ENCODE results near the gene SERINC2.

SERINC2 gene

DNA sequence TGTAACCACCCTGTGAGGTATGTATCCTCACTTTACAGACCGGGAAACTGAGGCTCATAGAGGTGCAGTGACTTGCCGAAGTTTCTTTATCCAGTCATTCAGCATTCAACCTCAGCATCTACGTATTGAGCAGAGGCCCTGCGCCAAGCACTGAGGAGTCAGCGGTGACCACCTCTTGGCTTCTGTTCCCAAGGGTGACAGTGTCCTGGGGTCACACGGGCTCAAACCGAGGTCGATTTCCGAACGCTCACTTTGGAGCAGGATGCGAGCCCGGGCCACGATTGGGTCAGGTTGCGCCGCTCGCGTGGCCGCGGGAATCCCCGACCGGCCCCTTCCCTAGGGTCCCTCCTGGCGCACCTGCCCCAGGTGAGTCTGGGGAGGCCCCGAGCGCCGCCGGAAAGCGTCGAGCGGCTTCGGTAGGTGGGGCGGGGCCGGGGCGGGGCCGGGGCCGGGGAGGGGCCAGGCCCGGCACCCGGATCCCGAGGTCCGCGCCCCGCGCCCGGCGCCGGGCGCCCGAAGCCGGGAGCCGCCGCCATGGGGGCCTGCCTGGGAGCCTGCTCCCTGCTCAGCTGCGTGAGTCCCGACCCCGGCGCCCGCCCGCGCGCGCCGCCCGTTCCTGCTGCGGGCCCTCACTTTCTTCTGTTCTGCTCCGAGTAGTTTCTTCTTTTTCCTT lies at the start of gene SERINC2:
Gene SERINC2, plus strand, starts transcription at position 482 of the 673 bp plus-strand sequence. Its CDS starts 53 bp downstream, at position 535.
- no peak for DNase-seq (ENCODE audit: low spot score)

DNA sequence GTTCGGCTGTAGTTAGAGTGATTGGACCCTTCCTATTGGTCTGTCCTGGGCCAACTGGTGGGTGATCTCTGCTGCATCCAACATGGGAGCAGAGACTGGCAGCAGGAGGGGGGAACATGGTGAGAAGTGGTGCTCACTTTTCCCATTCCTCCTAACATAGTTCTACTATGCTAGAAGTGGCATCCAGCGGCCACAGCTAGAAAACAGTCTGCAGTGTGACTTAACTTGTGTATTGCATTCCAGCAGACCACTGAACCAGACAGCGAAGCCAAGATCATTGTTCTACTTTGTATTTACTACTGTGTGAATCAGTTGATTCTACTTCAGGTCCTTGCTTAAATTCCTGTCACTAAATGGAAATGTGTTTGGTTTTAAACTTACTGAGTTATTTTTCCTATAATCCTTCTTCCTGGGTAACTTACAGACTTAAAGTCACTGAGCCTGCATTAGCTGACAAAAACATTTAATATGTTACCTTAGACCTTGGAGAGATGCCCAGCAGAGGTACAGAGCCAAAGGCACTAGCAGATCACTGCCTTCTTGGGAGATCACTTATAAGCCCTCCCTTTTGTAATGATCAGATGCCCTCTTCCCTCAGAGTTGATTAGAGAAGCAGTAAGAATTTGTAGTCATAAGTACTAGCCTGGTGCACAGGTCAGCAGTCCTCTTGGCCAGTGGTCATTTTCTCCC lies 48.3 kb upstream of the SERINC2 start:
- DNase-seq (ENCODE audit: low spot score) = no peak

DNA sequence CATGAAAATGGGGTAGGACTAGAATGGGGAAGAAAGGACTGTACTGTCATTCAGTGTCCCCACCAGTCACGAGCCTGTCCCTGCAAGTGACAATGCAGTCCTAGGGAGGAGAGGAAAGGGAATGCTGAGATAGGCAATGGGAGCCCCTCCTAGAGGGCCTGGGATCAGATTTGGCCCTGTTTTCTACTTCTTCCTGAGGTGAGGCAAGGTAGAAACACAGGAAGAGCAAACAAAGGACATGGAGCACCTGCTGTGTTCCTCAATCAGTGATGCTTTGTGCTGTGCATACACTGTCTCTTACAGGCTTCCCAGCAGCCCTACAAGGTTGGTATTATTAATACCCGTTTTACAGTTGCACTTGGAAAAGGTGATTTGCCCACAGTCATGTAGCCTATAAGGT lies 46.2 kb upstream of the SERINC2 start:
- DNase-seq (ENCODE audit: low spot score) = no peak

DNA sequence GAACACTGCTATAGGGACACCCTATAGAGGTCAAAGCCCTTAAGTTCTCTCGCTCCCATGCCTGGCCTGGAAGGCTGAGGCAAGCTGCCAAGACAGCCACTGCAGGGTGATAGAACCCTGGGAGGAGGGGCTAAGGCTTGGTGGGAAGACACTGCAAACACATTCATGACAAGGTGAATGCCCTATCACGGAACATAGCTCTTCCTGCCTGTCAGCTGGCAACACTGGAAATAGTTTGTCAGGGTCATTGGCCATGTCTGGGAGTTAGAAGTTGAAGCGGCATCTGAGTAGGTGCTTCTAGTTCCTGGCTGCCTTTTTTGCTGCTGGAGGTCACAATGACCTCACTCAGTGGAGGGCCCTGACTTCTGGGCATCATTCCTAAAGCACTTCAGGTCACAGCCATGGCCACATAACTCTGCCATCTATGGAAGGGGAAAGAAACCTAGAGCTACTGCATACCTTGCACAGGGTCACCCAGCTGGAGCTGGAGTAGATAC lies 44.4 kb upstream of the SERINC2 start:
- no peak for DNase-seq (ENCODE audit: low spot score)

DNA sequence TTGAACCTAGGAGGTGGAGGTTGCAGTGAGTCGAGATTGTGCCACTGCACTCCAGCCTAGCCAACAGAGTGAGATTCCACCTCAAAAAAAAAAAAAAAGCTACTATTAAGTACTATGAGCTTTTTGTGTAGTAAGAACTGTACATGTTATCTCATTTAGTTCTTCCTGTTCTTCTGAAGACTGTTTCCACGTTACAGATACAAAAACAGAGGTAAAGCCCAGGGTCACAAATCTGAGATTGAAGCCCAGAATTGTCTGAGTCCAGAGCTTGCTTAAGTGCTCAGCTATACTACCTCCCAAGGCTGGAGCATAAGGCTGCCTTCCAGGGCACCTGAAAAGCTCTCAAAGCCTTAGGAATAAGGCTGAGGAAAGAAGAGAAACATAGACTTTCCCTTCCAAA lies 43.0 kb upstream of the SERINC2 start:
- DNase-seq (ENCODE audit: low spot score) = no peak

DNA sequence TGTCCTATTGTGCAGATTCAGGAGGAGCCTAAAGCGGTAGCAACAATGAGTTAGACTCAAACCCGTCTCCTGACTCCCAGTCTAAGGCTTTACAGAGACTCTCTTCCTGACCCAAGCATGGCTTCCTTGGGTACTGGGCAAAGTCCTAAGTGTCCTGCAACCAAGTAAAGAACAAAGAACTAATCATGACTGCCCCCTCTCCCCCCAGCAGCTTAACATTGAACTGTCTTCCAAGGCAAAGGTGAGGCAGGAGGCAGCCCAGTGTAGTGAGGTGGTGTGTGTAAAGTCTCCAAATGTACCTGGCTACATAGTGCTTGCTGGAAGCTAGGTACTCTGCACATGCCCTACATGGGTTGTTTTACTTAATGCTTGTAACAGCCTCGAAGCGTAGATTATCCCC lies 42.4 kb upstream of the SERINC2 start:
- DNase-seq (ENCODE audit: low spot score) = no peak

DNA sequence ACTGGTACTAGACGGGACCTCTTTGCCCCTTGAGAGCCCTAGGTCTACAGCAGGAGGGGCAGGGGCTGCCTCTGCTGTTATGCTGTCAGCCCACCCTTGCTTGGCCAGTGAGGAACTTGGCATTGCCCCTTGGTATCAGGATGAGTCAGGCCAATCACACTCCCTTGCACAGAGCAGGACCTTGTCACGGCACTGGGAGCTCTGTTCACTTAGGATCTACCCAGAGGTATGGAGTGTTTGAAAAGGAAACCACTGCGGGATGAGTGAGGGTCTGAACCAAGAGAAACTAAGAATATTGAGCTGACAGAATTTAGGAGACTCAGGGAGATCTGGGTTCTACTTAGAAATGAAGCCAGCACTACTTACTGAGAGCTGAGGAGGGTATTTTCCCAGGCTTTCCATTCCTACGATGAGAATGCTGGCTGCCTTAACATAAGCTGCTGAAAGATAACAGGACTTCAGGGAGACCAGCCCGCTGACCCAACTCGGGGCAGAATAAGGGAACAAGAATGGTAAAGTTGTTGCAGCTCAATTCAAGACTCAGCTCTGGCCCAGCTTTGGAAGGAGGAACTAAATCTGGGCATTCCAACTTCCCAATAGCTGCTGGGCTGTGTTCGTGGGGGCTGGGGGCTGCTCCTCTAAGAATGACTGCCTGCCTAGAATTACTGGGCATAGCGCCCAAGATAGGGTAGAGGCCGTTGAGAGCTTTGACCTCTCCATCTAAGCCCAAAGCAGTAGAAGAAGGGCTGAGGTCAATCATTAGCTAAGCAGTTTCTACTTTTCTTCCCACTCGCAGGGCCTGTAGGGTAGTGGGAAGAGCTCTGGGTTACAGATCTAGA lies 41.7 kb upstream of the SERINC2 start:
- no peak for DNase-seq (ENCODE audit: low spot score)

DNA sequence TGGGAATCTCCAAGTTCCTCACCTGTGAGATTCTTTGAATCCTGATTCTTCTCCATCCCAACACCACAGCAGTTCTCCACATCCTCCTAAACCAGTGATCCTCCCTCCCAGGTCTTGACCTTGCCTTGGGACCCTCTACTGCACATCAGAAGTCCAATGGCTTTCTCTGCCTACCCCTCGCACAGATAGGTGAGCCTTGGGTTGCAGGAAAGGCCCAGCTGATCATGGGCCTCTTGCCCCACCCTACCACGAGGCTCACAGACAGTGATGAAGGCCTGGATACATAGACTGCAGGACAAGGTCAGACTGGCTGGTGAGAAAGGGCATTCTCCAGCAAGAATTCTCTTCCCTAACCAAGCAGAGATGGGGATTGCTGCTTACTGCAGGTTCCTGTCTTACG lies 41.0 kb upstream of the SERINC2 start:
- DNase-seq (ENCODE audit: low spot score) = no peak

DNA sequence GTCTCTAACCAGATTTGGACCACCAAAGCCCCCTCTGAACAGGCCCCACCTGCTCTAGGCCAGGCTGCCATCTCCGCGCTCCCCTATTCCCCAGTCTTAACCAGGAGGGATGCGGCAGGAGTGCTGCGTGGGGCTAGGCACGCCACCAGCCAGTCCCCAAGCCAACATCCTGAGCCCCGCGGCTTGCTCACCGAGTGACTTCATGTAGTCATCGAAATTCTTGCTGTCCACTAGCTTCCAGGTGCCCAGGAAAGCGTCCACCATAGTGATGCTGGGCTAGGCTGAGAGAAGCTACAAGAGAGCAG lies 40.3 kb upstream of the SERINC2 start:
- no peak for DNase-seq (ENCODE audit: low spot score)

DNA sequence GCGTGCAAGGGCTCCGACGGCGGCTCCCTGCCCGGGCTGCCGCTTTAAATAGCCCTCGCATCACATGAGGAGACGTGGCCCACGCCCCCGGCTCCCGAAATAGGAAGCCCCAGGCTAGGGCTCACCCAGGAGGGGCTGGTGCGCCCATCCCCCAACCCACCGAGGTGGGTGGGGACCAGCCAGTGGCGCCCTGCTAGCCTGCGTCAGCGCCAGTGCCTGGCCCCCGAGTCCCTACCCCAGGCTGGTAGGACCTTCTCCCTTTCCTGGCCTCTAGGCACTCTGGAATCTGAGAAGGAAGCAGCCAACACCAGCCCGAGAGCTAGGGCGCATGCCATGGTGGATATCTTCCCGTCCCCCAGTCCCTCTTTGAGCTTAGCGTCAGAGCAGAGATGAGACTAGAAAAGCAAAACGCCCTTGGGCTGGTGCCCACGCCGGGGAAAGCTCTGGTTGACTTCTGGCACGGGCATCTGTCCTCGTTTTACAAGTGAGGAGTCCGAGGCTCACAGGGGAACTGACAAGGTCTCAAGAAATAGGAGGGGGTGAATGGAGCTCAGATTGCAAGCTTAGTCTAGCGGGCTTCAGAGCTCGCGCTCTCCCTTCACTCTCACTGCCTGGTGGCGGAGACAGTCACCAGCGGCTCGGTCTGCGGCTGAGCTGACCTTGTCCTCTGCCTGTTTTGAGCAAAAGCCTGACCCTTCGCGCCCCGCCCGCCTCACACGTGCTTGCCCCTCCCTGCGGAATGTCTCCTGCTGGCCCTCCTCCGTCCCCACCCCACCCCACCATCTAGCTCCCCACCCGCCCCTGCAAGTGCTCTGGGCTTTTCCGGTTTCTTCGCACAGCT lies 39.7 kb upstream of the SERINC2 start, which contains the start of gene FABP3:
Gene FABP3, minus strand, starts transcription at position 21 of the 841 bp plus-strand sequence. CDS start 62 bp downstream, outside the sequence.
- DNase-seq (ENCODE audit: low spot score) = no peak

DNA sequence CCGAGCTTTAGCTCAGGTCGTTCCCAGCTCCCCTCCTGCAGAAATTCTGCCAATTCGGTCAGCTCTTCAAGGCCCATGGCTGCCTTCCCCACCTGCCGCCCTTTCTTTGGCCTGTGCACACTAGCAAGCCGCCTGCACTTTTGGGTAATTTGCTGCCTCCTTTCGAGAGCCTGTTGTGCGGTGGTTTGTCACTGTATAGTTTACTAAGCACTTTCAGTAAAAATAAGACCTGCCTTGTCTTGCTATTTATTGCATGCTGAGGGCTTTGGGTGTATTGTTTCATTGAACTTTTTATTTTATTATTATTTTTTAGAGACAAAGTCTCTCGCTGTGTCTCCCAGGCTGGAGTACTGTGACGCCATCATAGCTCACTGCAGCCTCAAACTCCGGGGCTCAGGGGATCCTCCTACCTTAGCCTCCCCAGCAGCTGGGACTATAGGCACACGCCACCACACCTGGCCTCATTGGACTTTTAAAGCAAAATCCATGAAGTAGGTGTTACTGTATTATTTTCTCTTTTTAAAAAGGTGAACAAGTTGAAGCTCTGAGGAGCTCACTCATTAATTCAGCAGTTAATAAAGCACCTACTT lies 39.0 kb upstream of the SERINC2 start:
- no peak for DNase-seq (ENCODE audit: low spot score)

DNA sequence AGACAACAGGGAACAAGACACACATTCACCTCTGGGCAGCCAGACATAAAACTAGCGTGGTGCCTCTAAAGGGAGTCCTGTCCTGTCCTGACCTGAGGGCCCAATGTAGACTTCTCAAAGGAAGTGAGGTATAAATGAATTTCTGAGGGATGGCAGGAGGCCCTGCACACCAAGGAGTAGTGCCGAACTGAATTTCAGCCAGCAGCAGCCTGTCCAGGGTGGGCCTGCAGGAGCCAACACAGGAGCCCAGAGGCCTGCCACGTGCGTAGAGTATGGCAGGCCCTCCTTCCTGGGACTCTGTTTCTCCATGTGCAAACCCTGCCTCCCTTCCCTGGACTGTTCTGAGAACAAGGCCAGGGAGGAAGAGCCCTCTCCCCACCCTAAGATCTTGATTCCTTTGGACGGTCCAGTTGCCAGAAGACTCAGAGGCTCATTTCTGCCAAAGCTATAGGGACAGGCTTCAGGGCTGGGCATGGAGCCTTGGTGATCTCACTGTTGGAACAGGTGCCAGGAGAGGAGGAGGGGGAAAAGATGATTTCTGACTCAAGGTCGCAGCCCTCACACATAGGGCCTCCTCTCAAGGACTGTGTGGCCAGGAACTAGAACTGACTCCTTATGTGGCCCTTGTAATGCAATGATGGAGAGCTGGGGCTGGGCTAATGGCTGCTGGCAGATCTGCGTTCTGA lies 38.4 kb upstream of the SERINC2 start:
- no peak for DNase-seq (ENCODE audit: low spot score)

DNA sequence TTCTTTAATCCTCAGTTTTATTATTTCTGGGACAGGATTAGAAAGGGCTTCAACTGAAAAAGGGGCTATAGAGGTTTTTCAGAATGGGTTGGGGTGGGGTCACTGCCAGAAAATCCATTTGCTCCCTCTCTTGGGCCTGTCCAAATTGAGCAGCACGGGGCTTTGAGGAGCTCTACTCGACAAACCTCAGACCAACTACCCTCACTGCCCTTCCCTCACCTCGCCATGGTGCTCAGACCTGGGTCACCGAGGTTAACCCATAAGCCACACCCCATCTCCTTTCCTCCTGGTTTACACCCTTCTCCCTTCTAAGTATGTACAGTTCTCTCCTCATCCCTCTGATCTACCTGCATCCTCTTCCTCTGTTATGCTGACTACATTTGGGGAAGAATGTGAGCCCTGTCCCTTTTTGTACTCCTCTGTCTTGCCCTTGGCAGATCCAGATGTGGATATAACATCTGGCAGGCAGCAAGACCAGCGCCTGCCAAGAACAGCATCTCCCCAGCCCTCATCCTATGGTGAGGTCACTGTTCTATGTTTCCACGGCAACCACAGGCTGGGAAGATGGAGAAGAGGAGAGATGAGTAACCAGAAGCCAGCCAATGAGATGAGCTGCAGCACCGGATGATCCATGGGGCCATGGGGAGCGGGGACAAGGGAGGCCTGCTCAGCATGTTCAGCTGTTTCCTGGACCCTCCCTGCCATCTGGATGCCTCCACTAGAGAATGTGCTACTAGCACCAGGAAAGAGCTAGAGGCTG lies 36.5 kb upstream of the SERINC2 start:
- no peak for DNase-seq (ENCODE audit: low spot score)

DNA sequence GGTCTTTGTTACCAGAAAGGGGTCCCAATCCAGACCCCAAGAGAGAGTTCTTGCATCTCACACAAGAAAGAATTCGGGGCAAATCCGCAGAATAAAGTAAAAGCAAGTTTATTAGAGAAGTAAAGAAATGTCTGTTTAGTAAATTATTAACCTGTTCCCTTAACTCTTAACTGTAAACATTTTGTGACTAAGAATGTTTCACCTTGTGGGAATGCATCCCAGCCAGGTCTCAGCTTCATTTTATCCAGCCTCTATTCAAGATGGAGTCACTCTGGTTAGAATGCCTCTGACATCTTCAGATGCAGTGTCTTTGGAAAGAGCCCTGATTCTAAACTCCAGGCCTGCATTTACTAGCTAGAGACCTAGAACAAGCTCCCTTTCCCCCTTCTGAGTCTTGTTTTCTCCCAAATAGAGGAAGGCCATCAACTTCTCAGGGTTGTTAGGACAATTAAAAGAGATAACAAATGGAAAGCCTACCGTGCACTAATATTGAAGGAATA lies 35.6 kb upstream of the SERINC2 start:
- DNase-seq (ENCODE audit: low spot score) = no peak

DNA sequence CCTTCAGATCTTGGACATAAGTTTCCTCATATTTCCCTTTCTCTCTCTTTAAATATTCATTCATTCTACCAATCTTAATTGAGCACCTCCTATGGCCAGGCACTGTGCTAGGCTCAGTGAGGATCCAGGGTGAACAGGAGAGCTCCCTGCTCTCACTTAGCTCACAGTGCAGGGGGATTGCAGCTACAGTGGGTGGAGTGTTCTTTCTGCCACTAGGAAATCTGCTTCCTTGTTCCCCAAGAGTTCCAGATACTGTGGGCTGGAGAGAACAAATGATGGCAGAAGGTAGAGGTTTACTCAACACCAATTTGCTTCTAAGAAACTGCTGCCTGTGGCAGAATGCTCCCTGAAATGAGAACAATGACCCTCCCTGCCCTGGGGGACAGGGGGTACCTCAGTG lies 35.0 kb upstream of the SERINC2 start:
- no peak for DNase-seq (ENCODE audit: low spot score)

DNA sequence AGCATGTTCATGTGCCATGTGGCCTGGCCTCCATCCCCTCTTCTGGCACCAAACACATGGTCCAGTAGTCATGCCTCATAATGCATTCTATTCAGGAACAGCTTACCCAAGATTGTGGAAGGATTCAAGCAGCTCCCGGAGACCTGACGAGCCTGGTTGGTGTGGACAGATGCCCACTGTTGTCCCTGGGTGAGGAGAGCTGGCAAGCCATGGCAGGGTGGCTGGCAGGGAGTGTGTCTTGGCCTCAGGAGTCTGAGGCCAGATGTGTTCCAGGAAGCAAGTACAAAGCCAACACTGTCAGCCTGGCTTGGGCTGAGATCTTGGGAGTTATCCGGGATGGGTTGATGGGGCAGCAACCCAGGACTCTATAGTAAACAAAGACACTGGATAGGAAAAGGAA lies 32.8 kb upstream of the SERINC2 start:
- no peak for DNase-seq (ENCODE audit: low spot score)

DNA sequence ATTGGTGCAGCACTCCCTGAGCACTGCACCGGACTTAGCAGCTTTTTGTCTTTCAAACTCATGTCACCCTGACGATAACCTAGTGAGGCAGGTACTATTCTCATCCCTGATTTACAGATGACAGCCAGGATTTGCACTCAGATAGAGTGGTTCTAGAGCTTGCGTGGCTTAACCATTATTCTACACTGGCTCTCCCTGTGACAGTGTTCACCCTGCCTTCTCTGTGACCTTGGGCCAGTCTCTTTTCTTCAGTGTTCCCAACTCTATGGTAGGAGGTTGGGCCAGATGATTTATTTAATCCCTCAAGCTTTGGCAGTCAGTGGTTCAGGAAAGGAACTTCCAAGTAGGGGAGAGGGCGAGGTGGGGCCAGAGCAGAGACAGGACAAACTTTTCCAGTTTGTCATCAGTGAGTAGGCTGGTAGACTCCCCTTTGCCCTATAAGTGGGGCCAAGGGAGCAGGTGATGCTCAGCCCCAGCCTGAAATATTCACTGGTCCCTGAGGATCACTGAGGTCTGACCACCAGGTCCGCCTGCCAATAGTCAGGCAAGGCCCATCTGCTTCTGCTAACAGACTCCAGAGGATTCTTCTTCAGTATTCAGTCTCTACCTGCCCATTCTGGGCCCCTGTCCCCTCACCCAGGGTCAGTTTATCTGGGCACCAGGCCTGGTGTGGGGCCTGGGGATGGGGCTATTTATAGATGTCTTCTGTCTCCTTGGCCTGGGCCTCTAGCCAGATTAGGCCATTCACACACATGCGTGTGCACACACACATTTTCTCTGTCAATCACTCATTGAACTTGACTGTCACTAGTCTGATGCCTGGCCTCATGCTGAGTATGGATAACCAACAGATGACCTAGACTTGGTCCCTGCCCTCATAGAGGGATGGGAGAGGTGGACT lies 31.4 kb upstream of the SERINC2 start:
- no peak for DNase-seq (ENCODE audit: low spot score)

DNA sequence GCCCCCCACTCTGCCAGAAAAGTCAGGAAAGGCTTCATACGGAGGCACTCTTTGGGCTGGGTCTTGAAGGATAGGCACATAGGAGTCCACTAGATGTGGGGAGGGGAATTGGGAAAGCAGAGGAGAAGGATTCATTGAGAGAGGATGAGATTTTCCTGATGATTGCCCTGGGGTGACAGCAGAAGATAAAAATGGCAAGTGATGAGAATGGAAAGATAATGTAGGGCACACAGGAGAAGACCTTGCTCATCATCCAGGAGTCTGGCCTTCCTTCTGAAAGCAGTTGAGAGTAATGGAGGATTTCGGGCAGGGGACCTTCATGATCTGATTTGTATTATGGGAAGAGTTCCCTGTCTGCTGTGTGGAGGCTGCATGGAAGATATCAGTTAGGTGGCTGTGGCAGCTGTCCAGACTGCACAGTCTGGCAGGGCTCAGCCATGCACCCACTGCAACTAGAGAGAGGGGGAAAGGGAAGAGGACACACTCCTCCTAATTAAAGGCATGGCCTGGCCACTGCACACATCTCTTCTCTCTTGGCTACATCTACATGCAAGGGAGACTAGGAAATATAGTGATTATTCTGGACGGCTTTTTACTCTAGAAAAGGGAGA lies 30.5 kb upstream of the SERINC2 start:
- no peak for DNase-seq (ENCODE audit: low spot score)

Measured in activated CD4-positive, alpha-beta T cell treated with anti-CD3 and anti-CD28 coated beads, Interleukin-2, Interleukin-4, amounts not matched to agents 100 ng/mL and 50 ng/mL, durations not matched to agents 16 hours and 8 hours (primary cell).